ENCODE measurements around the gene OBP2A. TPM values are rescaled to one million over a fixed set of nuclear protein-coding genes. Genes with fewer than 3 reads are reported as not detected.

Gene OBP2A
- total and polyA plus RNA-seq, 2 donors (not counting 1 experiment from before 2014, with no cell fraction given) = not detected

GRCh38 chr9:135530146-135530545, 15.8 kb upstream of the OBP2A start:
- 80% methylated on average over 4 of the region's 5 CpGs for WGBS (ENCODE audit: insufficient coverage)
- no peaks in the 10 kb centered on the region for H3K4me1 Mint-ChIP-seq
- Histone ChIP-seq H2AFZ (ENCODE audit: insufficient read depth, low read depth, low read length, poor library complexity, severe bottlenecking) (no peak overlapping the region), H3K4me3 (ENCODE audit: control extremely low read depth in 1 of 5, extremely low read depth in 1 of 5, insufficient read depth in 1 of 5, low read depth in 2 of 5, low read length in 4 of 5) (no peak overlapping the region), H3K9me3 (ENCODE audit: control extremely low read depth in 1 of 3, control insufficient read depth in 2 of 3, insufficient read depth in 1 of 3, low read length in 2 of 3) (peaks cover 0 to 8% (median 0%) of the 10 kb centered on the region in 3 donors), H4K20me1 (ENCODE audit: control insufficient read depth, insufficient read depth, low read length, poor library complexity, severe bottlenecking) (no peaks in the 10 kb centered on the region), H3K4me1 (ENCODE audit: control insufficient read depth in 2 of 2, insufficient read depth in 2 of 2, low read length in 2 of 2) (no peaks in the 10 kb centered on the region), H3K9ac (ENCODE audit: low read length) (no peak overlapping the region), H3K36me3 (replicated peaks in 1 of 2; ENCODE audit: control extremely low read depth in 1 of 2, control insufficient read depth in 1 of 2, extremely low read depth in 1 of 2, insufficient read depth in 2 of 2, low read length in 1 of 2) (no peaks in the 10 kb centered on the region), H3K4me2 (replicated peaks; ENCODE audit: low read depth, low read length, poor library complexity, severe bottlenecking) (no peak overlapping the region), H3K27me3 (replicated peaks in 1 of 4; ENCODE audit: control extremely low read depth in 1 of 4, control insufficient read depth in 3 of 4, insufficient read depth in 4 of 4, low read length in 3 of 4) (peaks cover 0 to 3% (median 0%) of the 10 kb centered on the region in 4 experiments), H3K79me2 (ENCODE audit: control insufficient read depth, insufficient read depth, low read length) (no peaks in the 10 kb centered on the region), H3K27ac (ENCODE audit: low read length in 2 of 2) (no peak overlapping the region)
- ATAC-seq (ENCODE audit: low read depth) = no peak
- no peak for DNase-seq
- TF ChIP-seq CTCF (IDR thresholded peaks at IDR 0.05) (no peak), EZH2 (IDR thresholded peaks at IDR 0.05; ENCODE audit: borderline replicate concordance, insufficient read depth, low read depth, low read length, poor library complexity, severe bottlenecking) (no peak)
- no peak overlapping the region for H3K4me3 Mint-ChIP-seq
- H3K9me3 Mint-ChIP-seq (ENCODE audit: insufficient read depth) = no peaks in the 10 kb centered on the region
- POLR2A ChIA-PET = no interaction called here
- peaks cover 25% of the 10 kb centered on the region for H3K27me3 Mint-ChIP-seq
- CTCF ChIA-PET = interaction anchor here (2.7 kb wide), 1 partner anchor 26 kb away, joined by 8 read pairs; no protein-coding TSS in a partner anchor
- no peak overlapping the region for H3K27ac Mint-ChIP-seq
- intact Hi-C loops (cut with micrococcal nuclease) = no loop called here

GRCh38 chr9:135531096-135531495, 14.8 kb upstream of the OBP2A start:
- H3K79me2 ChIP-seq (ENCODE audit: control insufficient read depth, insufficient read depth, low read length) = no peaks in the 10 kb centered on the region
- H3K4me3 Mint-ChIP-seq = no peak overlapping the region
- H3K27ac ChIP-seq (ENCODE audit: low read length in 2 of 2) = no peak overlapping the region
- no peaks in the 10 kb centered on the region for H3K4me1 Mint-ChIP-seq
- no peak overlapping the region for H3K4me3 ChIP-seq (ENCODE audit: control extremely low read depth in 1 of 5, extremely low read depth in 1 of 5, insufficient read depth in 1 of 5, low read depth in 2 of 5, low read length in 4 of 5)
- CTCF ChIA-PET = interaction anchor here (2.7 kb wide), 1 partner anchor 26 kb away, joined by 8 read pairs; no protein-coding TSS in a partner anchor
- H3K36me3 ChIP-seq (replicated peaks in 1 of 2; ENCODE audit: control extremely low read depth in 1 of 2, control insufficient read depth in 1 of 2, extremely low read depth in 1 of 2, insufficient read depth in 2 of 2, low read length in 1 of 2) = no peaks in the 10 kb centered on the region
- no peaks in the 10 kb centered on the region for H3K4me1 ChIP-seq (ENCODE audit: control insufficient read depth in 2 of 2, insufficient read depth in 2 of 2, low read length in 2 of 2)
- no peaks in the 10 kb centered on the region for H4K20me1 ChIP-seq (ENCODE audit: control insufficient read depth, insufficient read depth, low read length, poor library complexity, severe bottlenecking)
- peaks cover 0 to 3% (median 0%) of the 10 kb centered on the region in 4 experiments for H3K27me3 ChIP-seq (replicated peaks in 1 of 4; ENCODE audit: control extremely low read depth in 1 of 4, control insufficient read depth in 3 of 4, insufficient read depth in 4 of 4, low read length in 3 of 4)
- DNase-seq (no peak), ATAC-seq (ENCODE audit: low read depth) (no peak)
- H3K4me2 ChIP-seq (replicated peaks; ENCODE audit: low read depth, low read length, poor library complexity, severe bottlenecking) = no peak overlapping the region
- no peak overlapping the region for H3K9ac ChIP-seq (ENCODE audit: low read length)
- 97% methylated on average over 10 of the region's 10 CpGs for WGBS (ENCODE audit: insufficient coverage)
- H2AFZ ChIP-seq (ENCODE audit: insufficient read depth, low read depth, low read length, poor library complexity, severe bottlenecking) = no peak overlapping the region
- POLR2A ChIA-PET = no interaction called here
- no peaks in the 10 kb centered on the region for H3K9me3 Mint-ChIP-seq (ENCODE audit: insufficient read depth)
- H3K9me3 ChIP-seq (ENCODE audit: control extremely low read depth in 1 of 3, control insufficient read depth in 2 of 3, insufficient read depth in 1 of 3, low read length in 2 of 3) = peaks cover 0 to 8% (median 0%) of the 10 kb centered on the region in 3 donors
- no peak for TF ChIP-seq CTCF (IDR thresholded peaks at IDR 0.05)
- TF ChIP-seq EZH2 (IDR thresholded peaks at IDR 0.05; ENCODE audit: borderline replicate concordance, insufficient read depth, low read depth, low read length, poor library complexity, severe bottlenecking) = no peak
- no peak overlapping the region for H3K27ac Mint-ChIP-seq
- peaks cover 26% of the 10 kb centered on the region for H3K27me3 Mint-ChIP-seq
- intact Hi-C loops (cut with micrococcal nuclease) = no loop called here
